Osteoblast (primary cell): ENCODE data around the gene PBX1. TPM values are rescaled to one million over a fixed set of nuclear protein-coding genes. Genes with fewer than 3 reads are reported as not detected.
A peak's percentile ranks its signal among the peaks of the same experiment; 100 is the strongest.

ENCODE experiments used
- DNase-seq: peaks from one replicate; pipeline ENCODE4 v3.0.0; 2011; ENCODE audit warnings: low spot score, mixed read lengths; ENCODE audit not compliant: insufficient read length; ENCODE audit errors: missing footprints
- H2AFZ ChIP-seq: 2 replicates; pipeline ENCODE4 v1.6.0; 2011; ENCODE audit warnings: mild to moderate bottlenecking, low read length
- H3K27ac ChIP-seq: 2 replicates; pipeline ENCODE4 v1.5.1; 2011; ENCODE audit warnings: mild to moderate bottlenecking, low read depth, low read length, moderate library complexity
- H3K27me3 ChIP-seq: 2 replicates; pipeline ENCODE4 v1.6.0; 2012; ENCODE audit warnings: mild to moderate bottlenecking, control low read depth, inconsistent platforms, low read length, moderate library complexity; ENCODE audit not compliant: insufficient read depth
- H3K36me3 ChIP-seq: 2 replicates; pipeline ENCODE4 v1.5.1; 2011; ENCODE audit warnings: mild to moderate bottlenecking, low read length, control low read depth, moderate library complexity; ENCODE audit not compliant: insufficient read depth
- H3K4me1 ChIP-seq: 2 replicates; pipeline ENCODE4 v1.5.1; 2011; ENCODE audit warnings: mild to moderate bottlenecking, low read length, control low read depth, moderate library complexity; ENCODE audit not compliant: insufficient read depth
- H3K4me2 ChIP-seq: 2 replicates; pipeline ENCODE4 v1.6.0; 2011; ENCODE audit warnings: mild to moderate bottlenecking, low read length; ENCODE audit not compliant: insufficient read depth
- H3K4me3 ChIP-seq: fragments of 200-600 bp; sonication (generic); 3 replicates; pipeline ENCODE4 v1.5.1; 2012; ENCODE audit warnings: mild to moderate bottlenecking, low read length, inconsistent platforms; ENCODE audit not compliant: insufficient read depth
- H3K79me2 ChIP-seq: 2 replicates; pipeline ENCODE4 v1.6.0; 2012; ENCODE audit warnings: mild to moderate bottlenecking, low read length, control low read depth, inconsistent platforms; ENCODE audit not compliant: insufficient read depth
- H3K9me3 ChIP-seq: 2 replicates; pipeline ENCODE4 v1.5.1; 2011; ENCODE audit warnings: low read depth, low read length, control low read depth
- H4K20me1 ChIP-seq: 2 replicates; pipeline ENCODE4 v1.6.0; 2012; ENCODE audit warnings: mild to moderate bottlenecking, low read length, control low read depth; ENCODE audit not compliant: insufficient read depth
- CTCF ChIP-seq: IDR thresholded peaks from 2 replicates; pipeline ENCODE4 v1.5.1; 2011; ENCODE audit warnings: mild to moderate bottlenecking, low read depth, low read length, moderate library complexity; ENCODE audit errors: extremely low read depth
- total RNA-seq: library from RNA; depleted of rRNA; stranded (reverse); fragments of >200 nt; gene quantifications from 2 replicates; pipeline ENCODE4 v1.2.3, GENCODE V29; 2012

The PBX1 gene
- total RNA-seq, 1 donor: 10.1 TPM

GRCh38 chr1:164559342-164560051, 513 bp downstream of the PBX1 start:
- Histone ChIP-seq H2AFZ (peak overlapping the region; percentile 59), H3K27ac (no peak overlapping the region), H4K20me1 (no peaks in the 10 kb centered on the region), H3K27me3 (peaks cover 3% of the 10 kb centered on the region), H3K9me3 (no peaks in the 10 kb centered on the region), H3K4me1 (no peaks in the 10 kb centered on the region), H3K79me2 (no peaks in the 10 kb centered on the region), H3K36me3 (no peaks in the 10 kb centered on the region), H3K4me3 (peak overlapping the region; percentile 68), H3K4me2 (peak overlapping the region; percentile 73)
- TF ChIP-seq CTCF: no peak
- DNase-seq: peak; percentile 36

- H3K4me3 ChIP-seq: peak overlapping the region; percentile 68
- H3K27me3 ChIP-seq: peaks cover 3% of the 10 kb centered on the region
- H3K79me2 ChIP-seq: no peaks in the 10 kb centered on the region
- H3K27ac ChIP-seq: no peak overlapping the region
- H3K4me2 ChIP-seq: peak overlapping the region; percentile 73
- H2AFZ ChIP-seq: peak overlapping the region; percentile 59
- no peaks in the 10 kb centered on the region for H4K20me1 ChIP-seq
- DNase-seq: no peak
- no peaks in the 10 kb centered on the region for H3K36me3 ChIP-seq
- H3K9me3 ChIP-seq: no peaks in the 10 kb centered on the region
- H3K4me1 ChIP-seq: no peaks in the 10 kb centered on the region
- no peak for TF ChIP-seq CTCF
These were observed 1.1 kb downstream of the PBX1 start for GRCh38 chr1:164560121-164560541.

GRCh38 chr1:164560556-164560955, 1.6 kb downstream of the PBX1 start:
- Histone ChIP-seq H3K79me2 (no peaks in the 10 kb centered on the region), H3K36me3 (no peaks in the 10 kb centered on the region), H3K9me3 (no peaks in the 10 kb centered on the region), H3K4me1 (no peaks in the 10 kb centered on the region), H3K4me3 (peak overlapping the region; percentile 68), H3K27me3 (peaks cover 3% of the 10 kb centered on the region), H2AFZ (peak overlapping the region; percentile 59), H4K20me1 (no peaks in the 10 kb centered on the region), H3K4me2 (peak overlapping the region; percentile 73), H3K27ac (no peak overlapping the region)
- no peak for DNase-seq
- no peak for TF ChIP-seq CTCF

GRCh38 chr1:164561007-164561406, 2.0 kb downstream of the PBX1 start:
- Histone ChIP-seq H3K4me3 (peak overlapping the region; percentile 68), H3K27me3 (peaks cover 3% of the 10 kb centered on the region), H3K4me2 (peak overlapping the region; percentile 73), H3K4me1 (no peaks in the 10 kb centered on the region), H3K36me3 (no peaks in the 10 kb centered on the region), H2AFZ (peak overlapping the region; percentile 72), H4K20me1 (no peaks in the 10 kb centered on the region), H3K27ac (no peak overlapping the region), H3K79me2 (no peaks in the 10 kb centered on the region), H3K9me3 (no peaks in the 10 kb centered on the region)
- no peak for DNase-seq
- TF ChIP-seq CTCF: no peak
